Right lobe of liver (tissue), 4 donors: ENCODE measurements around the gene SOCS7.

ENCODE experiments used
- POLR2A ChIP-seq: fragments of 450-650 bp; IDR thresholded peaks from one replicate; pipeline ENCODE4 v1.6.1; 2017; ENCODE audit warnings: antibody characterized with exemption, mild to moderate bottlenecking
- TF ChIP-seq, protein P1 (sequence below), 4 donors: fragments of 200-600 bp in 3 of 4; fragments of 450-650 bp in 1 of 4; IDR thresholded peaks; one replicate each; pipeline versions ENCODE4 v1.5.1 to v1.8.0; 2016 to 2022; ENCODE audit warnings: antibody characterized with exemption in 4 of 4, mild to moderate bottlenecking in 2 of 4
- donor health status: DM: no; HTN: no; CAD: no.
- donor health status: DM: no; HTN: no; CAD: no.
- donor health status: DM: no; HTN: yes; CAD: no.

DNA sequence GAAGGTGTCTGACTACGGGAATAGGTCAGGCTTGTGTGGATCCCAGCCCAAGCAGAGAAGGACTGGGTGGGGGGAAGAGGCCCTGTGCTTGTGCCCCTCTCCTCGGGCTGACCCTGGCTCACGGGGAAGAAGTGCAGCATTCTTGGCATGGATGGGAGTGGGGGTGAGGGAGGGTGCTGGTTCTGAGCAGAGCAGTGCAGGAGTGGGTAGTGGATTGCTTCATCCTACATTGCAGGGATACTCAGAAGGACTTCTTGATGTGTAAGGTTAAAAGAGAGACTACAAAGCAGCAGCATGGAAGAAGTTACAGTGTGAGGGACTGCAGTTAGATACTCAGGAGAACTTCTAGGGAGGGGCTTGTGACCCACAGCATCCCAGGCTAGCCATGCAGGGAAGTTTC lies 78.7 kb downstream of the SOCS7 start:
- no peak for TF ChIP-seq POLR2A
- TF ChIP-seq, protein P1, sequence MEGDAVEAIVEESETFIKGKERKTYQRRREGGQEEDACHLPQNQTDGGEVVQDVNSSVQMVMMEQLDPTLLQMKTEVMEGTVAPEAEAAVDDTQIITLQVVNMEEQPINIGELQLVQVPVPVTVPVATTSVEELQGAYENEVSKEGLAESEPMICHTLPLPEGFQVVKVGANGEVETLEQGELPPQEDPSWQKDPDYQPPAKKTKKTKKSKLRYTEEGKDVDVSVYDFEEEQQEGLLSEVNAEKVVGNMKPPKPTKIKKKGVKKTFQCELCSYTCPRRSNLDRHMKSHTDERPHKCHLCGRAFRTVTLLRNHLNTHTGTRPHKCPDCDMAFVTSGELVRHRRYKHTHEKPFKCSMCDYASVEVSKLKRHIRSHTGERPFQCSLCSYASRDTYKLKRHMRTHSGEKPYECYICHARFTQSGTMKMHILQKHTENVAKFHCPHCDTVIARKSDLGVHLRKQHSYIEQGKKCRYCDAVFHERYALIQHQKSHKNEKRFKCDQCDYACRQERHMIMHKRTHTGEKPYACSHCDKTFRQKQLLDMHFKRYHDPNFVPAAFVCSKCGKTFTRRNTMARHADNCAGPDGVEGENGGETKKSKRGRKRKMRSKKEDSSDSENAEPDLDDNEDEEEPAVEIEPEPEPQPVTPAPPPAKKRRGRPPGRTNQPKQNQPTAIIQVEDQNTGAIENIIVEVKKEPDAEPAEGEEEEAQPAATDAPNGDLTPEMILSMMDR (IDR thresholded peaks at IDR 0.05), result no peak
